WTC11 (cell line): Measurements from ENCODE around the gene CD74. TPM values are rescaled to one million over a fixed set of nuclear protein-coding genes. Genes with fewer than 3 reads are reported as not detected.

ENCODE experiments used
- ATAC-seq: fragments of 200-7000 bp; cut with Tn5 transposase; 2 replicates; pipeline ENCODE4 v1.10.0; 2021; ENCODE audit warnings: mild to moderate bottlenecking, moderate library complexity
- CTCF ChIA-PET: fragments of 300-600 bp; sonication (Branson Sonifier 250); formaldehyde crosslinking; loops from one replicate; lab custom pipeline; 2021; ENCODE audit warnings: antibody characterized with exemption; lab: Charles Lee
- POLR2A ChIA-PET: fragments of 350-600 bp; sonication (Branson Sonifier 250); formaldehyde crosslinking; loops from one replicate; lab custom pipeline; 2021; ENCODE audit warnings: antibody characterized with exemption; lab: Charles Lee
- DNase-seq: peaks from one replicate; pipeline ENCODE4 v3.0.0; 2021; ENCODE audit warnings: low spot score
- H3K27ac Mint-ChIP-seq: 2 replicates; pipeline ENCODE4 v1.8.0; 2021; ENCODE audit warnings: mixed read lengths
- H3K27me3 Mint-ChIP-seq: 2 replicates; pipeline ENCODE4 v1.8.0; 2021; ENCODE audit warnings: low read depth, mild to moderate bottlenecking, moderate library complexity, mixed read lengths
- H3K36me3 Mint-ChIP-seq: 2 replicates; pipeline ENCODE4 v1.8.0; 2021; ENCODE audit warnings: mixed read lengths
- H3K4me1 Mint-ChIP-seq: 2 replicates; pipeline ENCODE4 v1.8.0; 2022; ENCODE audit warnings: mixed read lengths
- H3K4me3 Mint-ChIP-seq: 2 replicates; pipeline ENCODE4 v1.8.0; 2021; ENCODE audit warnings: mild to moderate bottlenecking, moderate library complexity, mixed read lengths
- H3K9me3 Mint-ChIP-seq: 2 replicates; pipeline ENCODE4 v1.8.0; 2021; ENCODE audit warnings: mixed read lengths
- ATF6 ChIP-seq: sonication (generic); formaldehyde crosslinking; IDR thresholded peaks from 2 replicates; pipeline ENCODE4 v1.8.1; 2023; ENCODE audit warnings: mild to moderate bottlenecking, missing genetic modification reagents
- CREB1 ChIP-seq: sonication (generic); formaldehyde crosslinking; IDR thresholded peaks from 2 replicates; pipeline ENCODE4 v1.8.0; 2023; ENCODE audit warnings: mild to moderate bottlenecking, missing genetic modification reagents
- E2F5 ChIP-seq: sonication (generic); formaldehyde crosslinking; IDR thresholded peaks from 2 replicates; pipeline ENCODE4 v1.8.1; 2022; ENCODE audit warnings: mild to moderate bottlenecking, moderate library complexity, missing genetic modification reagents
- ERG ChIP-seq: fragments of 250-450 bp; sonication (Bioruptor Pico); IDR thresholded peaks from 2 replicates; pipeline ENCODE4 v1.8.0; 2021; ENCODE audit warnings: mild to moderate bottlenecking
- FOXP4 ChIP-seq: sonication (generic); formaldehyde crosslinking; IDR thresholded peaks from 2 replicates; pipeline ENCODE4 v1.8.0; 2022; ENCODE audit warnings: mild to moderate bottlenecking, missing genetic modification reagents
- GABPB1 ChIP-seq: sonication (generic); formaldehyde crosslinking; IDR thresholded peaks from 2 replicates; pipeline ENCODE4 v1.8.1; 2023; ENCODE audit warnings: mild to moderate bottlenecking, missing genetic modification reagents
- GTF2I ChIP-seq: fragments of 250-450 bp; sonication (Bioruptor Pico); conservative IDR thresholded peaks from 2 replicates; pipeline ENCODE4 v1.4.0; 2021; ENCODE audit warnings: mild to moderate bottlenecking
- HMGXB4 ChIP-seq: sonication (generic); formaldehyde crosslinking; IDR thresholded peaks from 2 replicates; pipeline ENCODE4 v1.8.1; 2023; ENCODE audit warnings: mild to moderate bottlenecking, moderate library complexity, missing genetic modification reagents
- KAT7 ChIP-seq: sonication (generic); formaldehyde crosslinking; IDR thresholded peaks from 2 replicates; pipeline ENCODE4 v1.8.1; 2023; ENCODE audit warnings: missing genetic modification reagents, mild to moderate bottlenecking, borderline replicate concordance
- NR2C2 ChIP-seq: sonication (generic); formaldehyde crosslinking; IDR thresholded peaks from 2 replicates; pipeline ENCODE4 v1.8.0; 2022; ENCODE audit warnings: mild to moderate bottlenecking, missing genetic modification reagents
- PREB ChIP-seq: sonication (generic); formaldehyde crosslinking; IDR thresholded peaks from 2 replicates; pipeline ENCODE4 v1.8.1; 2022; ENCODE audit warnings: mild to moderate bottlenecking, missing genetic modification reagents, moderate library complexity, borderline replicate concordance
- RELA ChIP-seq: sonication (generic); formaldehyde crosslinking; IDR thresholded peaks from 2 replicates; pipeline ENCODE4 v1.8.1; 2022; ENCODE audit warnings: missing genetic modification reagents, mild to moderate bottlenecking, borderline replicate concordance
- TEAD4 ChIP-seq: sonication (generic); formaldehyde crosslinking; IDR thresholded peaks from 2 replicates; pipeline ENCODE4 v1.8.0; 2022; ENCODE audit warnings: mild to moderate bottlenecking, missing genetic modification reagents
- ZNF219 ChIP-seq: sonication (generic); formaldehyde crosslinking; IDR thresholded peaks from 2 replicates; pipeline ENCODE4 v1.8.0; 2023; ENCODE audit warnings: missing genetic modification reagents, mild to moderate bottlenecking, borderline replicate concordance
- ZNF232 ChIP-seq: sonication (generic); formaldehyde crosslinking; IDR thresholded peaks from 2 replicates; pipeline ENCODE4 v1.8.0; 2022; ENCODE audit warnings: mild to moderate bottlenecking, missing genetic modification reagents
- ZNF416 ChIP-seq: fragments of 250-450 bp; sonication (Bioruptor Pico); IDR thresholded peaks from 2 replicates; pipeline ENCODE4 v1.9.0; 2021; ENCODE audit warnings: mild to moderate bottlenecking, inconsistent platforms
- ZNF423 ChIP-seq: fragments of 250-450 bp; sonication (Bioruptor Pico); IDR thresholded peaks from 2 replicates; pipeline ENCODE4 v2.1.2; 2022; ENCODE audit warnings: mild to moderate bottlenecking, moderate library complexity
- ZNF671 ChIP-seq: fragments of 250-450 bp; sonication (Bioruptor Pico); IDR thresholded peaks from 2 replicates; pipeline ENCODE4 v1.8.0; 2021; ENCODE audit warnings: mild to moderate bottlenecking
- total RNA-seq: library from RNA; stranded (reverse); gene quantifications from 3 replicates; pipeline ENCODE4 v1.2.3, GENCODE V29; 2021

CD74 gene
- total RNA-seq, 1 experiment from 2014 or later = 28.2 TPM

GRCh38 chr5:150431048-150431447 lies 18.3 kb upstream of the CD74 start:
- Mint-ChIP-seq H3K27me3 (peaks cover 4% of the 10 kb centered on the region; the same call in 1 of the 2 replicates), H3K9me3 (no peaks in the 10 kb centered on the region), H3K36me3 (no peaks in the 10 kb centered on the region), H3K27ac (no peak overlapping the region), H3K4me3 (no peak overlapping the region), H3K4me1 (no peaks in the 10 kb centered on the region)
- CTCF ChIA-PET = interaction anchor here (0.6 kb wide), 1 partner anchor 38 kb away, joined by 3 read pairs; no protein-coding TSS in a partner anchor
- ATAC-seq (no peak), DNase-seq (no peak)
- no peak for TF ChIP-seq ATF6 (CRISPR knock-in tag)
- no peak for TF ChIP-seq ZNF219 (CRISPR knock-in tag)
- no peak for TF ChIP-seq CREB1 (CRISPR knock-in tag)
- no peak for TF ChIP-seq TEAD4 (CRISPR knock-in tag)
- TF ChIP-seq ZNF232 = no peak
- TF ChIP-seq HMGXB4 = no peak
- TF ChIP-seq ERG (CRISPR knock-in tag) = no peak
- no peak for TF ChIP-seq GTF2I (CRISPR knock-in tag)
- no peak for TF ChIP-seq KAT7
- POLR2A ChIA-PET = no interaction called here

GRCh38 chr5:150429410-150429873 lies 16.7 kb upstream of the CD74 start:
- DNase-seq (no peak), ATAC-seq (no peak)
- Mint-ChIP-seq H3K9me3 (no peaks in the 10 kb centered on the region), H3K36me3 (no peaks in the 10 kb centered on the region), H3K4me3 (no peak overlapping the region), H3K4me1 (no peaks in the 10 kb centered on the region), H3K27me3 (peaks cover 4% of the 10 kb centered on the region; the same call in 1 of the 2 replicates), H3K27ac (no peak overlapping the region)
- POLR2A ChIA-PET = no interaction called here
- CTCF ChIA-PET = interaction anchor here (2.8 kb wide), 1 partner anchor 31 kb away, joined by 10 read pairs; no protein-coding TSS in a partner anchor
- no peak for TF ChIP-seq ZNF219 (CRISPR knock-in tag)
- no peak for TF ChIP-seq RELA (CRISPR knock-in tag)
- no peak for TF ChIP-seq ZNF671
- TF ChIP-seq ZNF423 = no peak
- TF ChIP-seq, all 79 proteins: peak for 0

GRCh38 chr5:150428978-150429377 lies 16.3 kb upstream of the CD74 start:
- H3K27me3 Mint-ChIP-seq = peaks cover 4% of the 10 kb centered on the region; the same call in 1 of the 2 replicates
- CTCF ChIA-PET = interaction anchor here (2.8 kb wide), 1 partner anchor 31 kb away, joined by 10 read pairs; no protein-coding TSS in a partner anchor
- H3K27ac Mint-ChIP-seq = no peak overlapping the region
- no peak for ATAC-seq
- H3K4me3 Mint-ChIP-seq = no peak overlapping the region
- no peaks in the 10 kb centered on the region for H3K9me3 Mint-ChIP-seq
- TF ChIP-seq GABPB1 = no peak
- TF ChIP-seq ZNF219 (CRISPR knock-in tag) = no peak
- TF ChIP-seq ZNF416 (CRISPR knock-in tag) = no peak
- no peak for TF ChIP-seq PREB (CRISPR knock-in tag)
- no peak for TF ChIP-seq E2F5 (CRISPR knock-in tag)
- no peak for TF ChIP-seq FOXP4
- TF ChIP-seq NR2C2 (CRISPR knock-in tag) = no peak
- TF ChIP-seq, all 79 proteins: peak for 0
- DNase-seq = no peak
- POLR2A ChIA-PET = no interaction called here
- Mint-ChIP-seq H3K36me3 (no peaks in the 10 kb centered on the region), H3K4me1 (no peaks in the 10 kb centered on the region)
